Right cardiac atrium (tissue), 5 donors: Measurements from ENCODE around the gene ITGAL. TPM values are rescaled to one million over a fixed set of nuclear protein-coding genes. Genes with fewer than 3 reads are reported as not detected.

ENCODE experiments used
- ATAC-seq, 2 donors: fragments of 200-7000 bp; cut with Tn5 transposase; one replicate each; pipeline versions ENCODE4 v1.8.0 to v1.9.1; 2020; ENCODE audit warnings: moderate library complexity in 2 of 2, mild to moderate bottlenecking in 1 of 2
- DNase-seq, 3 donors: peaks; one replicate each; pipeline ENCODE4 v3.0.0-alpha.2; 2020
- H3K27ac ChIP-seq: one replicate; pipeline ENCODE4 v1.5.1; 2013; ENCODE audit warnings: mild to moderate bottlenecking, low read length, control low read depth, moderate library complexity
- H3K27me3 ChIP-seq: one replicate; pipeline ENCODE4 v1.6.1; 2013; ENCODE audit not compliant: control insufficient read depth, insufficient read depth
- H3K4me1 ChIP-seq: one replicate; pipeline ENCODE4 v1.6.1; 2013; ENCODE audit warnings: low read length; ENCODE audit not compliant: control insufficient read depth, insufficient read depth
- H3K4me3 ChIP-seq: one replicate; pipeline ENCODE4 v1.5.1; 2013; ENCODE audit warnings: low read length, control low read depth
- H3K9me3 ChIP-seq: one replicate; pipeline ENCODE4 v1.6.1; 2013; ENCODE audit warnings: low read length; ENCODE audit not compliant: control insufficient read depth
- WGBS: extraction: QIAGEN DNeasy Blood & Tissue Kit; methylation state at CpG from one replicate; pipeline ENCODE4 v1.1.7; 2013; 5-methylcytosine and 5-hydroxymethylcytosine counted together
- intact Hi-C, 4 donors: fragments of 100-400 bp; cut with DNase I; formaldehyde crosslinking; loops; one replicate each; pipeline versions ENCODE4 v1.11.0 to v1.14.0; 2022 to 2023
- polyA plus RNA-seq: library from polyadenylated mRNA; stranded (reverse); fragments of 200-250 nt; gene quantifications from one replicate; pipeline ENCODE4 v1.2.3, GENCODE V29; 2013
- total RNA-seq, 4 donors: library from RNA; stranded (reverse); fragmentation: NEBNext Ultra II Directional; extraction: Animal tissue kit (Norgen Biotek cat#: 25700); gene quantifications; one replicate each; pipeline ENCODE4 v1.2.1, GENCODE V29; 2021
- donor health status: healthy with polysubstance abuse.
- donor health status: DM: no; HTN: yes; CAD: no.
- donor health status: DM: no; HTN: no; CAD: no.
- donor health status: DM: no; HTN: yes; CAD: no; lungs with severe emphysema.
- donor health status: DM: yes; HTN: yes; CAD: no.

Gene ITGAL
- total and polyA plus RNA-seq, 5 donors, result 0.61 to 4.8 (median 1.5) TPM

DNA sequence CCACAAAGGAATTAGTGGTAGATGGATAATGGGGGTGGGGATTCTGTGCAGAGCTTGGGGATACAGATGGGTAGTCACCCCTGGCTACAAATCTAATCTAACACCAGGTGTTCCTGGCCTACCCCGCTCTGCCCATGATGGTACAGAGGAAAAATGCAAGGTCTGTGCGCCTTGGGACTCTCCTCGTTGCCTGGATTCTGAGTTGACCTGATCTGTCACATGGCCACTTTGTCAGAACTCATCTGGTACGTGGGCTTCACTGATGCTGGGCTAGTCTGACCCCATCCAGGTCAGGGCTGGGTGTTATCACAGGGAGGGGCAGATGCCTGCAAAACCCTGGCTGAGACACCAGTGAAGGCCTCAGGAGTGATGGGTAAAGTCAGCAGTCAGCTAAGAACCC is 80.4 kb downstream of the ITGAL start:
- no peaks in the 10 kb centered on the region for H3K27me3 ChIP-seq
- WGBS, result 73% methylated on average over 4 of the region's 4 CpGs
- H3K27ac ChIP-seq, result peak overlapping the region; percentile 23
- ATAC-seq (no peak), DNase-seq (peak in 1 of 3 donors; percentile 21)
- intact Hi-C loops, result no loop called here
- H3K9me3 ChIP-seq, result no peaks in the 10 kb centered on the region
- no peak overlapping the region for H3K4me3 ChIP-seq
- peaks cover 8% of the 10 kb centered on the region for H3K4me1 ChIP-seq

DNA sequence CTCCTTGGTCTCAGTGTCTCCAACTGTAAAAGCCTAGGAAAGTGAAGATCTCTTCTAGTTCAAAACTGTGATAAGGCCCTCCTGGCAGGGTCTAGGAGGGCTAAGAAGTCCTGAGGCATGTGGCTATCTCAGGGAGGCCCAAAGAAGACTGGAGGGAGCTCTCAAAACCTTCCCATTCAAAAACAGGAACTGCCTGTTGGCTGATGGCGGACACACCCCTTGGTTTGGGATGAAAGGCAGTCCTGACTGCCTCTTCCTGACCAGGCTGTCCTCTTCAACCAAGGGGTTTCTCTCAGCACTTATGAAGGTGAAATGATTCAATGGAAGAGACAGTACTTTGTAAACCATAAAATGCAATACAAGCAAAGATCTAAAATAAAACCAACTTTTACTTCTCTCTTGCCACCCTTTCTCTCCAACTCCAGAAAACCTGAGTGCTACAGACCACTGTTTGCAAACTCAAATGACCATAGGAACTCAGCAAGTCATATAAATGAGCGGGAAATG is 80.9 kb downstream of the ITGAL start:
- ATAC-seq (no peak), DNase-seq (peak in 1 of 3 donors; percentile 23)
- H3K4me3 ChIP-seq, result no peak overlapping the region
- H3K4me1 ChIP-seq, result peaks cover 7% of the 10 kb centered on the region
- H3K27ac ChIP-seq, result peak overlapping the region; percentile 23
- no peaks in the 10 kb centered on the region for H3K9me3 ChIP-seq
- WGBS, result 83% methylated on average over 2 of the region's 2 CpGs
- intact Hi-C loops, result no loop called here
- no peaks in the 10 kb centered on the region for H3K27me3 ChIP-seq

DNA sequence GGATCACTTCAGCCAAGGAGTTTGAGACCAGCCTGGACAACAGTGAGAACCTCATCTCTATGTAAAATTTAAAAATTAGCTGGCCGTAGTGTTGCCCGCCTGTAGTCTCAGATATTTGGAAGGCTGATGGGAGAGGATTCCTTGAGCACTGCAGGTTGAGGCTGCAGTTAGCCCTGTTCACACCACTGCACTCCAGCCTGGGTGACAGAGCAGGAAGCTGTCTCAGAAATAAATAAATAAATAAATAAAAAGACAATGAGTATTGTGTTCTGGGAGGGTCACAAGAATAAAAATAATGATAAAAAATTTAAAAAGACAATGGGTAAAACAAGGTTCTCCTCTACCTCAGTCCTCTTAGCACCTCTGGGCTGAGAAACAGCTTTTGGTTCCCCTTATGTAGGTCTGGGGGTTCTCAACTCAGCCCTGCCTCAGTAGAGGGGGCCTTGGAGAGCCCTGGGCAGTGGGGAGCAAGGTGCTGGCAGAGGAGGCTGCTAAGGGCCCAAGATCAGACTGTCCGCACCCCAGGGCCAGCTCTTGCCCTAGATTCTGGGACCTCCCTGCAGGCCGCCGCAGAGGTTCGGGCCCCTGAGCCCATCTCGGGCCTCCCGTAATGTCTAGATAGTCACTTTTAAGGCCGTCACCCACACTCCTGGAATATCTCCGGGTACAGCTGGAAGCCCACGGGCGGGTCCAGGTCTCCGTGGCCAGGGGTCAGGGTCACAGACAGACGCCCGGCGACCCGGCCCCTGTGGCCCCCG is 82.2 kb downstream of the ITGAL start:
- 94% methylated on average over 18 of the region's 18 CpGs for WGBS

DNA sequence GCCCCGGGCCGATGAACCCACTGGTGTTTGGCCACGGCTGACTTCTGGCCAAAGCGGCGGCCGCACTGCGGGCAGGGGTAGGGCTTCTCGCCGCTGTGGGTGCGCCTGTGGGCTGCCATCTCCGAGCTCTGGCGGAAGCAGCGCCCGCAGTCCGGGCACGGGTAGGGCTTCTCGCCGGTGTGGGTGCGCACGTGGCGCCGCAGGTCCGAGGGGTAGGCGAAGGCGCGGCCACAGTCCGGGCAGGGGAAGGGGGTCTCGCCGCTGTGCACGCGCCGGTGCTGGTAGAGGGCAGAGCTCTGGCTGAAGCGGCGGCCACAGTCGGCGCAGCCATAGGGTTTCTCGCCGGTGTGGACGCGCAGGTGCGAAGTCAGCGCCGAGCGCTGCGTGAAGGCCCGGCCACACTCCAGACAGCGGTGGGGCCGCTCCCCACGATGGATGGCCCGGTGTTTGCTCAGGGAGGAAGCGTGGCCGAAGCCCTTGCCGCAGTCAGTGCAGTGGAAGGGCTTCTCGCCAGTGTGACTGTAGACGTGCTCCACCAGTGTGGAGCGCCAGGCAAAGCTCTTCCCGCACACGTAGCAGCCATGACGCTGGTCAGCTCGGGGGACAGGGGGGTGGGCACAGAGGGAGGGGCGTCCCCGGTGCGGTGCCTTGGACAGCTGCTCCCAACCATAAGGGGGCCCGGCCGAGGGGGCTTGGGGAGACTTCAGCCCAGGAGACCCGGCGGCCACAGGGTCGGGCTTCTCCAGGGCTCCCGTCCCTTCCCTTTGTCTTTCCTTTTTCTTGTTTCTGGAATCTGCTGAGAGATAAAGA is 83.0 kb downstream of the ITGAL start:
- Histone ChIP-seq H3K27me3 (no peaks in the 10 kb centered on the region), H3K9me3 (no peaks in the 10 kb centered on the region), H3K27ac (no peak overlapping the region), H3K4me3 (no peak overlapping the region), H3K4me1 (peaks cover 7% of the 10 kb centered on the region)
- intact Hi-C loops, result no loop called here
- WGBS, result 93% methylated on average over 69 of the region's 69 CpGs
- ATAC-seq, result no peak
- peak in 1 of 3 donors; percentile 66 for DNase-seq

More for the DNA sequence above, 82.2 kb downstream of the ITGAL start:
- intact Hi-C loops, result no loop called here
- no peak for ATAC-seq
- H3K9me3 ChIP-seq, result no peaks in the 10 kb centered on the region
- DNase-seq, result no peak
- peaks cover 7% of the 10 kb centered on the region for H3K4me1 ChIP-seq
- no peak overlapping the region for H3K4me3 ChIP-seq
- H3K27ac ChIP-seq, result no peak overlapping the region
- no peaks in the 10 kb centered on the region for H3K27me3 ChIP-seq

DNA sequence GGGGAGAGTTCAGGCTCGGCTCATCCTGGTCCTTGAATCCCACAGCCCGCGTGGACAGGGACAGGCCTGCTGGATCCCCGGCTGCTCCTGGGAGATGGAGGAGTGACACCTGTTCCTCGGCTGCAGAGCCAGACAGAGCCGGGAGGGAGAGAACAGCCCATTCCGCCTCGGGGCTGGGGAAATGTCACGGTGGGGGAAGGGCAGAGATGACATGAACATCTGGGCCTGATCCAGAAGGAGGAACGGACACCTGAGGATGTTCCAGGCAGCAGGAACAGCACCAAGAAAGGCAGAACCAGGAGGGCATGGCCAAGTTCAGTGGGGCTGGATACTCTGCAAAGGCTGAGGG is 83.6 kb downstream of the ITGAL start:
- H3K9me3 ChIP-seq, result no peaks in the 10 kb centered on the region
- peak in 1 of 3 donors; percentile 53 for DNase-seq
- peaks cover 7% of the 10 kb centered on the region for H3K4me1 ChIP-seq
- WGBS, result 52% methylated on average over 10 of the region's 10 CpGs
- no peak overlapping the region for H3K4me3 ChIP-seq
- no peak overlapping the region for H3K27ac ChIP-seq
- no peak for ATAC-seq
- intact Hi-C loops, result no loop called here
- no peaks in the 10 kb centered on the region for H3K27me3 ChIP-seq

DNA sequence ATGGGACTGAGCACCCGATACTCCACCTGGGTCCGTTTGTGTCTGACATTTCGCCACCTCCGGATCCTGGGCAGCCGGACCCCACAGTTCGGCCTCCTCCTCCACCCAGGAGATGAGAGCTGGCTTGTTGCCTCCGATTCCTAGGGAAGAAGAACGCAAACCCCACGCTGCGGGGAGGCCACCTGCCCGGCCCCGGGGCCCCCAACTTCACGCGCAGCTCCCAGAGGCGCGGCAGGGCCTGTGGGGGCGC is 85.1 kb downstream of the ITGAL start:
- ATAC-seq, result peak in 1 of 2 donors; percentile 4
- under 1% methylated on average over 17 of the region's 17 CpGs for WGBS
- intact Hi-C loops, result no loop called here
- H3K4me3 ChIP-seq, result peak overlapping the region; percentile 68
- peak in 1 of 3 donors; percentile 32 for DNase-seq
- no peaks in the 10 kb centered on the region for H3K27me3 ChIP-seq
- H3K27ac ChIP-seq, result peak overlapping the region; percentile 94
- peaks cover 7% of the 10 kb centered on the region for H3K4me1 ChIP-seq
- no peaks in the 10 kb centered on the region for H3K9me3 ChIP-seq

DNA sequence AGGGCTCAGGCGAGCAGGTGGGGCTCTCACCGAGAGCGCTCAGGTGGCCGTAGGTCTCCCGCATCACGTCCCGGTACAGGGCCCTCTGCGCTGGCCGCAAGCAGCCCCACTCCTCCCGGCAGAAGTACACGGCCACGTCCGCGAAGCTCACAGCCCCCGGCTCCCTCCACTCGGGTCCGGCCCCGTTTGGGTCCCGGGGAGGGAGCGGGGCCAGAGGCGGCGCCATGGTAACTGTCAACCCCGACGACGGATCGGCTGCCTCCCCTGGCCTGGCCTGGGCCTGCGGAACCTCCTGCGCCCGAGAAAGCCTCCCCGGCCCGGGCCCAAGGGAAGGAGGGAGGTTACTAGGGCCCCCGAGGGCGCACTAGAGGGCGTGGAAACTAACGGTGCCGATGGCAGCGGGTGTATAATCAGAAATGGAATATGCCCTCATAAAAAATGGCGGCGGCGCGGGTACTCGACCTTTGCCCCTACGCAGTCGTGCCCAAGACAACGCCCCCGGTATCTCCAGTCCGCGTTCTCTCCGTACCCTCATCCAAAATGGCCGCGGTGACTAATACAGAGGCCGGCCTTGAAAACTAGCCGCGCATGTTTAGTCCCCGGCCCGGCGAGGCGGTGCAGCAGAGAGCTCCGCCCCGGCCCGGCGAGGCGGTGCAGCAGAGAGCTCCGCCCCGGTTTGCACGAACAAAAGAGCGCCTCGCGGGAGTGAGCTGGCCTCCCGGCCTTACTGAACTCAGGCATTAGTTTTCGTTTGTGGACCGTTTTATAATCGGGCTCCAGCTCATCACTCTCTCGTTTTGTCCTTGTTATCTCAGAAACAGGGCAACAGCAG is 85.6 kb downstream of the ITGAL start, which contains the start of gene ZNF764:
ZNF764 (minus strand) TSS at position 418 of the 832 bp plus-strand sequence; CDS start at position 226, 192 bp downstream.
- peaks cover 7% of the 10 kb centered on the region for H3K4me1 ChIP-seq
- DNase-seq (peak; percentile 98 to 99 (median 99)), ATAC-seq (peak; percentile 97)
- H3K27me3 ChIP-seq, result no peaks in the 10 kb centered on the region
- no peaks in the 10 kb centered on the region for H3K9me3 ChIP-seq
- H3K27ac ChIP-seq, result peak within 1 kb of the TSS; percentile 94
- under 1% methylated on average over 74 of the region's 74 CpGs for WGBS
- peak within 1 kb of the TSS; percentile 68 for H3K4me3 ChIP-seq
- intact Hi-C loops, result loop anchor here in 1 of 4 donors (1.0 kb wide), 1 partner anchor 23 kb away; no protein-coding TSS in a partner anchor

DNA sequence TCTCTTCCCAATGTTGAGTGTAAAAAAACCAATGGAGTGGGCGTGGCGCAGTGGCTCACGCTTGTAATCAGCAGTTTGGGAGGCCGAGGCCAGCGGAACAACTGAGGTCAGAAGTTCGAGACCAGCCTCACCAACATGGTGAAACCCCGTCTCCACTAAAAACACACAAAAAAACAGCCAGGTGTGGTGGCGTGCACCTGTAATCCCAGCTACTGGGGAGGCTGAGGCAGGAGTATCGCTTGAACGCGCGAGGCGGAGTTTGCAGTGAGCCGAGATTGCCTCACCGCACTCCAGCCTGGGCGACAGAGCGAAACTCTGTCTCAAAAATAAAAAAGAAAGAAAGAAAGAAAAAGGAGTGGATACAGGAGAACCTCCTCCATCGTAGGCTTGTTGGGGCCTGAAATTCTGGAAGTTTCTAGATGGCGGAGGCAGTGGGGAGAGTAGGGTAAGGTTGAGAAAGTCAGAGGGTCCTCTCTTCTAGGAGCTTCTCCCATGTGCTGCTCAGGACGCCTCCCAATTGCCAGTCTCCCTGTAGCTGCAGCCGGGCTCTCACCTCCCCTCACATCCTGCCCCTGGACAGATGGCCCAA is 86.3 kb downstream of the ITGAL start:
- H3K4me1 ChIP-seq, result peaks cover 5% of the 10 kb centered on the region
- DNase-seq (no peak), ATAC-seq (no peak)
- no peaks in the 10 kb centered on the region for H3K27me3 ChIP-seq
- intact Hi-C loops, result loop anchor here in 1 of 4 donors (1.0 kb wide), 1 partner anchor 24 kb away; no protein-coding TSS in a partner anchor
- peak overlapping the region; percentile 68 for H3K4me3 ChIP-seq
- 82% methylated on average over 21 of the region's 21 CpGs for WGBS
- H3K9me3 ChIP-seq, result no peaks in the 10 kb centered on the region
- peak overlapping the region; percentile 91 for H3K27ac ChIP-seq

- WGBS, result 90% methylated on average over 6 of the region's 6 CpGs
- H3K9me3 ChIP-seq, result no peaks in the 10 kb centered on the region
- intact Hi-C loops, result no loop called here
- peaks cover 5% of the 10 kb centered on the region for H3K4me1 ChIP-seq
- DNase-seq, result peak in 2 of 3 donors; percentile 50 to 64
- H3K27me3 ChIP-seq, result no peaks in the 10 kb centered on the region
- ATAC-seq, result no peak
- H3K4me3 ChIP-seq, result no peak overlapping the region
- no peak overlapping the region for H3K27ac ChIP-seq
Observed at GRCh38 chr16:30559690-30560089, 87.1 kb downstream of the ITGAL start.

GRCh38 chr16:30561089-30561816 is 88.7 kb downstream of the ITGAL start:
- H3K4me3 ChIP-seq, result peak overlapping the region; percentile 39
- H3K9me3 ChIP-seq, result no peaks in the 10 kb centered on the region
- H3K4me1 ChIP-seq, result peaks cover 5% of the 10 kb centered on the region
- peak; percentile 48 to 78 (median 76) for DNase-seq
- peak overlapping the region; percentile 58 for H3K27ac ChIP-seq
- WGBS, result 13% methylated on average over 46 of the region's 46 CpGs
- peak in 1 of 2 donors; percentile 4 for ATAC-seq
- H3K27me3 ChIP-seq, result no peaks in the 10 kb centered on the region
- intact Hi-C loops, result no loop called here
